8988T (cell line): ENCODE measurements around the gene PPP1R3G.
"Not testable (repeated sequence)": the region's sequence is repeated elsewhere in the genome, so short reads cannot be mapped to it uniquely, and the experiment has no call there.

Experiments
- DNase-seq: peaks from one replicate; pipeline ENCODE4 v3.0.0; 2011

PPP1R3G gene

DNA sequence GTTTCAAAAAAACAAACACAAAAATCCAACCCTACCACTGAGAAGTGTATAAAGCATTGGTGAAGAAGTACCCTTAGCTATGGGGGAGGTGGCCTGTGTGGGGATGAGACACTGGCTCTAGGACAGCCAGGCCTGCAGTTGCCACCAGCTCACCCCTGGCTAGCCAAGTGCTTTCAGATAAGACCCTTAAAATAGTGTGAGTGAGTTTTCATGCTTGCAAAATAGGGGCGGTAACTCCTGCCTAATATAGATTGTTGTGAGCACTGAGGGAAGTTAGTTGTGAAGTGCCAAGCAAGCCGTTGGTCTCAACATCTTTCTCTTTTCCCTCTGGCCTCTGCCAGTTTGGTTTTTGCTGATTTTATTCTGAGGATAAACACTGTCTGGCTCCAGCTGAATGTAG is 11.3 kb downstream of the PPP1R3G start:
- DNase-seq, result no peak

DNA sequence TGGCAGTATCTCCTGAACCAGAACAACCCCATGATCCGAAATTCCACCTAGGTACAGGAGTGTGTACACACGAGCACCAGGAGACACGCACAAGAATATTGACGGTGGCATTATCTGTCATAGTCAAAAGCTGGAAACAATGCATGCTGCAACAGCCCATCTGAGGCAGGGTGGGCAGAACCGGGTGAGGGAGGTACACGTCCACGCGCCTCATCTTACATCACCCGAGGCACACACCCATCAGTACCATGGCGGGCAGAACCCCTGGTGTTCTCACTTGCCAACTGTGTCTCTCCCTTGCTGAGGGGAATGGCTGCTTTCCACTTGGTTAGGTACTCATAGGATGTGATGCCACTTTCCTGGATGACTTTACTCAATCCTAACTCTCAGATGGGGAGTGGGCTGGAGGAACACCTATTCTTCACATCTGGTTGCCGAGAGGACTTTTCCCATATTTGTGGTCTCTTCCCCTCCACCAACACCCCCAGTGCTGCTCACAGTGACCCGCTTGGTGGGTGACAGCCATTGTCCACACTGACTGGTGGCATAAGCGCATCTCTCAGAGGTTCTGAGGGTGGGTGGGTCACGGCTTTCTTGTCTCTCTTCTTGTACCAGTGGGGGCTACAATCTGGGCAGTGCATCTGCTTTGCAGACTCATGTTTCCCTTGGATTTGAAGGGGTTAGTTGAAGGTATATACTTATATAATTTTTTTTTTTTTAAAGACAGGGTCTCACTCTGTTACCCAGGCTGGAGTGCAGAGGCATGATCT is 13.5 kb downstream of the PPP1R3G start:
- no peak for DNase-seq

DNA sequence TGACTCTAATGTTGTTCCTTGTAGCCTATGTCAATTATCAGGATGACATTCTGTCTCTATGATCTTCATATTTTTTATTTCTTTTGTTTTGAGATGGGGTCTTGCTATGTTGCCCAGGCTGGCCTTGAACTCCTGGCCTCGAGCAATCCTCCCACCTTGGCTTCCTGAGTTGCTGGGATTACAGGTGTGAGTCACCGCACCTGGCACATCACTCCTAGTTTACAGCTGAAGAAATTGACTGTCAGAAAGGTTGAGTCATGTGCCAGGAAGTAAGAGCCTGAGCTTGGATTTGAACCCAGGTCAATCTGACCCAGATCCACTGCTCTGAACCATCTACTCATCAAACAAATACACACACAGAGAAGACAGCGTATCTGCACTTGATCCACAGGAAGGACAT is 14.4 kb downstream of the PPP1R3G start:
- no peak for DNase-seq

DNA sequence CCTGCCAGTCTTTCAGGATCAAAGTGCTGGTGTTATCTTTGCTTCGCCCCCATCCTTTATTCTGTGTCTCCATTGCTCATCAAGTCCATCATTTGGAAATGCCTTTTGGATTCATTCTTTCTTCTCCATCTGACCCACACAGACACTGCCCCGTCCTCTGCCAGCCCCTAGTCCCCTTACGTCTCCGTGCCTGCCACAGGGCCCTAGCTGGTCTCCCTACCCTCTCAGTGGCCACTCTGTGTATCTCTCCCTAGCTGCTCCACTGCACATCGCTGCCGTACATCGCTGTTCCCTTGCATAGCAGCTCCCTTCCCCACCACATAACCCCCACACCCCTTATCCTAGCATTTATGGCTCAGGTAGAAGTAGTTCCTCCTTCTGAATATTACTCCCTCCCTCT is 15.7 kb downstream of the PPP1R3G start:
- no peak for DNase-seq

DNA sequence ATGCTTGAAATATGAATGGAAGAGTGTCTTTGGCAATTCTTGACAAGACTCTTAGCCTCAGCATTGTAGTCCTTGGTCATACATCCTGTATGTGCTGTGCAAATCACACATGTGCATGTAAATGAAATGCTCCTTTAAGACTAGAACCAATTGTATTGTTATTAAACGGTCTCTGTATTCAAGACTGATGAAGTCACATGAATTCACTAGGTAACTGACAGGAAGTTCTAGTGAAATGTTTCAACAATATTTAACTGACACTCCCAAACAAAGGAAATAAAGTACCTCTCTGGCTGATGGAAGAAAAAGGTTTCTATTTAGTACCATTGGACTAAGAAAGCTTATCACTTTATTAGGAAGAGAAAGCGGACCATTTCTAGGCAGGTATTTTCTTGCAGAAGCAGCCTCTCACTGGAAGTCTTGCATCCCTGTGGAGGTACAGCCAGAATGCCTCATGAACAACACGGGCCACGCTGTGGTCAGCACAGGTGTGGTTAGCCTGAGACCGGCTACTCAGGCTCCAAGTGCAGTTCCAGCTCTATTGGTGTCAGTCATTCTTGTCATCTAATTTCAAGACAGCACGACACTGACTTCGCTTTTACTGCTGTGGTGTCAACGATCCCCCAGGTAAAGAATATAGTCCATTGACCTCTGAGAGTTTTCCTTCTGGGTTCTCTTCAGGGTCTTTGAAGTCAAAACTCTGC is 17.3 kb downstream of the PPP1R3G start:
- no peak for DNase-seq

DNA sequence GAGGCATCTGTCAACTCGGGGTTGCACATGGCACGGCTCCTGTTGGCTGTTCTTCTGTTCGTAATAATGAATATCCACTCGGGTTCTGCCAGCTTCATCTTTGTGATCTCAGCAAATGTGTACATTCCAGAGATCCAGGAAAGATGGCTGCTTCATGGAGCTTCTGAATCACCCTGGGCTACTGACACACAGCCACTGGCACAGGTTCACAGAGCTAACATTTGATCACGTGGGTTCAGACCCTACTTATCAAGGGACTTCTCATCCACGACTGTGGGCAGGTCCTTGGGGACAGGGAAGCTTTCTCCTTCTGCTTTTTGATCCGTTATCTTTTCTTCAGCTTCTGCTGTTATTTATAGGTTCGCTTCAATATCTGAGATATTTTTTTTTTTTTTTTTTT is 18.1 kb downstream of the PPP1R3G start:
- no peak for DNase-seq

DNA sequence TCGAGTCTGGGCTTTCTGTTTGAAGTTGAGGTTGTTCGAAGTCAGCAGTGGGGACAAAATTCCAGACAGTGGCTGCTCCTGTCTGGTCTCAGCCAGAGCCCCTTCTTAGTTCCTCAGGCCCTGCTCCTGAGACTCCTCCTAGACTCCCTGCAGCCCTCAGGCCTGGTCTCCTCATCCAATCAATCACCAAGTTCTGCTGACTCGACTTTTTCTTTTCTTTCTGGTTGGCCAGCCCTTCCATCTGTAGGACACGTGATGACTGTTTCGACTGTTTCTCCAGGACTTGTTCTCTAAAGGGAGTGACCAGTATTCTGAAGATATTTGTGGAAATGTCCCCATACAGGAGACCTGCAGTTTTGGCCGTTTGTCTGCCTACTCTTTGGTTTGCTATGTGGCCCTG is 19.5 kb downstream of the PPP1R3G start:
- no peak for DNase-seq

DNA sequence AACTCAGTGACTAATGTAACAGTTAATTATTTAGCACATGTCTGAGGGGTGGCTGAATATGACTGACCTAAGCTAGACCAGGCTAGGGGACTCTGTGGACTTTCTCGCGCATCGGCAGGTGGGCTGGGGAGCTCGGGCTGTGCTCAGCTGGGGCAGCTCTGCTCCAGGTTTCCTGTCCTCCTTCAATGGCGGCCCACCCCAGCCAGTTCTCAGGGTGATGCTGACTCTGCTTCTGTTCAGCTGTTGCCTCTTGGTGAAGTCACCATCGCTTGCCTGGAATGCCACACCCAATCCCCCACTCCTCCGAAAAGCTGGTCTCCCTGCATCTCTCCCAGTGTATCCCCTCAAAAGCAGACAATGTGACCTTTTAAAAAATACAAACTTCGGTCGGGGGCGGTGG is 20.0 kb downstream of the PPP1R3G start:
- no peak for DNase-seq

DNA sequence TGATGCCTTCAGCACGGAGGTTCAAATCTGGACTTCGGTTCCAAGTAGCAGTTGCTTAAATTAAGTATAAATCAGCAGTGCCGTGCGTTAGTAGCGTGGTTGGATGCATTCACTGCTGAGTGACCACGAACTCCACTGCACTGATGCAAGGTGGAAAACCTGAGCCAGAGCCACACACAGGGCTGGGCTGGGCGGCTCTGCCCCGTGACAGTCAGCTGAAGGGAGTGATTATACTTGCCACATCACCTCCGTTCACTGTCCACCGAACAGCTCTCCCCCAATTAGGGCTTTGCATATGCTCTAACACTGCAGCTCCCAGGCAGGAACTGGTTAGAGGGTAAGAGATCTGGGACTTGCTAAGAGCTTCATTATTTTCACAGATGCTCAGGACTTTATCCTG is 22.2 kb downstream of the PPP1R3G start:
- DNase-seq, result no peak

DNA sequence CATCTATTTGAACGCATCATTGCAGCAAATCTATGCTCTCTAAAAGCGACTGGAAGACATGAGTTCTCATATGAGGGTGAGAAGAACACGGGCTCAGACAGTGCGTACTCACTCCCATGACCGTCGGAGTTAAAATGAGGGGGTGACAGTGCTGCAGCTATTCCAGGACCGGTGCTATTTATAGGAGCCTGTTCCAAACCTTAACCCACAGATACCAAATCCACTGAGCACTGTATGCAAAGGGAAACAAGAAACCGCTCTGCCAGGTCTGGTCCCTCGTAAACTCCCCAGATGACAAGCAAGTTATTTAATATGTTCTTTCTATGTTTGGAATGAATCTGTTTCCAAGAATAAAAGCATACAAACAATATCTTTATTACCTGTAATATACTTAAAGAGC is 22.9 kb downstream of the PPP1R3G start:
- DNase-seq, result no peak

DNA sequence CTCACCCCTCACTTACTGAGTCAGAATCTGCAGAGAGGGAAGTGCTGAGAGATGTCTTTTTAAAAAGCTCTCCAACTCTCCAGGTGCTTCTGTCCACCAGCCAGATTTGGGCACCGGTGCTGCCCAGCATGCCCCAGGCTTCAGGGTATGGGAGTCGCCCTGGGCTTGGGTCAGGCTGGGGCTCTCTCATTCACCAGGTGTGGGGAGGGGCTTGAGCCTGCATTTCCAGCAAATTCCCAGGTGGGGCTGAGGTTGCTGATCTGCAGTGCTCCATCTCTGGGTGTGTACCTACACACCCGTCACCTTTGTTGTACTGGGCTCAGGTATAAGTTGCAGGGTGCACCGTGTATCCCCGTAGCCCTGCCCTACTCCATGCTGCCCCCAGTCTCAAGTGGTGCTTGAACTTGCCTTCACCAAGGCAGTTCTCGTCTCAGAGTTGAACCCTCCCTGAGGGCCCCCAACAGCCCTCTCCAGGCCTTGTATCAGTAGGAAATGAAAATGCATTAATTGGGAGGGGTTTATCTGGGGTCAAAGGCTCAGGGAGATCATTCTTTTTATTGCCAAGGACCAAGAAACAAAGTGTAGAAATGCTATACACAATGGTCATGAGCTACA is 23.5 kb downstream of the PPP1R3G start:
- no peak for DNase-seq

DNA sequence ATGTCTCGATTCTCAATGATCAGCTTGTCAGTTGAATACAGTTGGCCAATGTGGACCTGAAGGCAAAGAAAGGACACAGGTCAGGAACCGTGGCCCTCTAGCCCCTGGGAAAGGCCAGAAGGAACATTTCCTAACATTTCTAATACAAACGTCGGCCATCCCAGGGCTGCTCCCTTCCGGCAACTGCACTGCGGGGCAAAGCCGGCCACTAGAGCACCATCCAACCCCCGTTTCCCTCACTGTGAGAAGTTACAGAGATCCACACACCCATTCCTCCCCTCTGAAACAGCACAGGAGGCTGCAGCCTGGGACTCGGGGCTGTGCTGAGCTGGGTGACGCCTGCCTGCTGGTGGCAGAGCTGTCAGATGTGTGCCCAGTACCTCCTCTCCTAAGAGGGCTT is 24.3 kb downstream of the PPP1R3G start:
- DNase-seq, result no peak

DNA sequence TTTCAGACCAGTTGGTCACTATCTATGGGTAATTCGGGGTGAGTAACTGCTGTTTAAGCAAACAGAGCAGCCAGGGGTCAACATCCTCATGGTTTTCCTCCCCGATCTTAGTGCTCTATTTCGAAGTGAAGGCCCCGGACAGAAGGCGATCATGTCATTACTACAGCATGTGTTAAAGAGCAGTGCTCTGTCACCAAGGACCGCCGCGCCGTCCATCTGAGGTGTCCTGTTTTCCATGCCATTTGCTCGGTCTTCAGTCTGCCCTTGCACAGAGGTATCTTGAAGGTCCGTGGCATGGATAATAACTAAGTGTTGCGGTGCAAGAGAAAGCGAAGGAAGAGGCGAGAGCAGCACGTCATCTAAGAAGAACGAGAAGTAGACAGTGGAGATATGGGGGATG is 25.1 kb downstream of the PPP1R3G start:
- DNase-seq, result no peak

DNA sequence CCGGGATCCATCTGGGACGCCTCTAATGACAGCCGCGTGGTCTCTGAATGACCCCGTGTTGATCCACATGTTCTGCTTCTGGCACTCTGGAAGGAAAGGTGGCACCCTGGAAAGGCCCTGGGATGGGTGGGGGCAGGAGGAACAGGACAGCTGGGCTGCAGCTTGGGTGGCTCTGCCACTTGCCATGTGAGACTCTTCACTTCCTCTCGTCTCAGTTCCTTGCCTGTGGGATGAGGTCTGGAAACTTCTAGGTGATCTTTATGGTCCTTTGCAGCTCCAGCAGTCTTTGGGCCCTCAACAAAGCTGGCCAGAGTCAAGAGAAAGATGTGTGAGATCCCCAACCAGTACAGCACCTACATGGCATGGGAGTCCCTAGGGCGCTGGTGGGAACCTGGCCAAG is 26.5 kb downstream of the PPP1R3G start:
- no peak for DNase-seq

DNA sequence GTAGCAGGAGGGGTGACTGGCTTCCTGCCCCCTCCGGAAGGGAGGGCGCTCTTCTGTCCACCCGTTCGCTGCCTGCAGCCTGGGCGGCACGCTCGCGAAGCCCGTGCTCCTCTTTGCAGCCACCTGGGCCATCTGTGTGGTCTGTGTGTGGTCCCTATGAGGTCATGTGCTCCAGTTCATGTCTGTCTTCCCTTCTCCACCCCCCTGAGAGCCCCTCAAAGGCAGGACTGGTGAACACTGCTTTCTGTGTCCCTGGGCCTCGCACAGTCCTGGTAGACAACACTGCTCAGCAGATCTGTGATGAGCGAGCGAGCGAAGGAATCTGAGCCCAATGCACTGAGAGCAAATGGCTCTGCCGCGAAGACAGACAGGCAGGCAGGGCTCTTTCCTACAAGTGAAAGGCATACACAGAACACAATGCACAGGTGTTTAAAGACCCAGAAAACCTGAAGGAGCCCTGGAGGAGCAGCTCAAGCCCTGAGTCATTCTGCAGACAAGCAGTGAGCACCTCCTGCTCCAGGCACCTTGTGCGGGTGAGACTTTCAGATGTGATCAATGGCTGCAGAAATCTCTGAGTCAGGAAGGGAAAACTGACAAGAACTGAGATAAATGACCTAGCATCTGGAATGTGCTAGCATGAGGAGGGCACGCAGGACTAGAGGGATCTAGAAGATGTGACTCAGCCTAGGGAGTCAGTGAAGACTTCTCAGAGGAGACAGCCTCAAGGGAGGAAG is 27.1 kb downstream of the PPP1R3G start:
- no peak for DNase-seq

DNA sequence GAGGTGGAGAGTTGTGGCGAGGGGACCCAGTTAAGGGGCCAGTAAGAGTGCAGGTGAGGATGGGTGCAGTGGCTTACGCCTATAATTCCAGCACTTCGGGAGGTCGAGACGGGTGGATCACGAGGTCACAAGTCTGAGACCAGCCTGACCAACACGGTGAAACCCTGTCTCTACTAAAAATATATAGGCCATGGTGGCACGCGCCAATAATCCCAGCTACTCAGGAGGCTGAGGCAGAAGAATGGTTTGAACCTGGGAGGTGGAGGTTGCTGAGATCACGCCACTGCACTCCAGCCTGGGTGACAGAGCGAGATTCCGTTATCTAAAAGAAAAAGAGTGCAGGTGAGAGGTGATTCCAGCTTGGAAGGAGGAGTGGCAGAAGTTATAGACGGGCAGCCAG is 28.0 kb downstream of the PPP1R3G start:
- DNase-seq, result no peak

DNA sequence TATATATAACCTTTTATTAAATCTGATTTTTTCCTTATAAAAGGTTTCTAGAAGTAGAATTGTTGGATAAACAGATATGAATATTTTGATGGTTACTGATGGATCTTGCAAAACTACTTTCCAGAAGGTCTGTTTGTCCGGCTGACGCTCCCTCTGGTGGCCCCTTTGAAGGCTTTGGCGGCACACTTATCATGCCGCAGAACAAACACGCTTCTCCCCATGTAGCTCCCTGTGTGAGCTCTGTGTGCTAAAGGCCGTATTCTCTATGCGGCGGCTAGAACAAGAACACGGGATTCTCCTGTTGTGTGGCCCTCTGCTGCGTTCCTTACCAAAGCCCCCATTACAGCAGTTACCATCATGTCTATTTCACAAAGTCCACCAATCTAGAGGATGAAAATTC is 30.0 kb downstream of the PPP1R3G start:
- no peak for DNase-seq

DNA sequence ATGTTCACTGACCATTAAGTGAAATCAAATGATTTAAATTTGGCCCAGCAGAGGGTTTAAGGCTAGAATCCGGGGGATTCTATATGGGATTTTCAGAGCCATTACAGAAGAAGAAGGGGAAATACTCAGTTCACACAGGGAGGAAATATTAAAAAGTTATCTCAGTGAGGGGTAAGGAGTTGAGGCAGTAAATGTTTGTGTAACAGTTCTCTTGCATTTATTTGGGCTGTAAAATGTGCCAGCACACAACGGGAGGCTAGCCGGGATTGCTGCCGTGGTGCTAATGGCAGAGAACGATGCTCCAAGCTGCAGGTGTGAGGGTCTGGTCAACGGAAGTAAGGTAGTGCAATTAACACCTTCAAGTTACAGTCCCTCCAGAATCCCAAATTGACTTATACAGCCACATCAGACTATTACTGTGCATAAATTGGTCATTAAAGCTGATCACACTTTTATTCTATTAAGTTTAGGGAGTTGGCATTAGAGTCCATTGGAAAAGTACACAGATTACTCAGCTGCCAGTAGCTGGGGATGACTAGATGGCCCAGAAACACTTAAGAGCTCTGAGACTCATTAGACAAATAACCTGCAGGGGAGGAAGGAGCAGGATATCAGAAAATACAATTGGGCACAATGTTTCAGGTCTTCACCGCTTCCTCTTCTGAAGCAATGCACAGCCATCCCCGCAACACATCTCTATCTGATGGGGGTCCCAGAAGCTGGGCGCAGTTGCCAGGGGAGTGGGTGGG is 31.3 kb downstream of the PPP1R3G start:
- DNase-seq, result no peak

DNA sequence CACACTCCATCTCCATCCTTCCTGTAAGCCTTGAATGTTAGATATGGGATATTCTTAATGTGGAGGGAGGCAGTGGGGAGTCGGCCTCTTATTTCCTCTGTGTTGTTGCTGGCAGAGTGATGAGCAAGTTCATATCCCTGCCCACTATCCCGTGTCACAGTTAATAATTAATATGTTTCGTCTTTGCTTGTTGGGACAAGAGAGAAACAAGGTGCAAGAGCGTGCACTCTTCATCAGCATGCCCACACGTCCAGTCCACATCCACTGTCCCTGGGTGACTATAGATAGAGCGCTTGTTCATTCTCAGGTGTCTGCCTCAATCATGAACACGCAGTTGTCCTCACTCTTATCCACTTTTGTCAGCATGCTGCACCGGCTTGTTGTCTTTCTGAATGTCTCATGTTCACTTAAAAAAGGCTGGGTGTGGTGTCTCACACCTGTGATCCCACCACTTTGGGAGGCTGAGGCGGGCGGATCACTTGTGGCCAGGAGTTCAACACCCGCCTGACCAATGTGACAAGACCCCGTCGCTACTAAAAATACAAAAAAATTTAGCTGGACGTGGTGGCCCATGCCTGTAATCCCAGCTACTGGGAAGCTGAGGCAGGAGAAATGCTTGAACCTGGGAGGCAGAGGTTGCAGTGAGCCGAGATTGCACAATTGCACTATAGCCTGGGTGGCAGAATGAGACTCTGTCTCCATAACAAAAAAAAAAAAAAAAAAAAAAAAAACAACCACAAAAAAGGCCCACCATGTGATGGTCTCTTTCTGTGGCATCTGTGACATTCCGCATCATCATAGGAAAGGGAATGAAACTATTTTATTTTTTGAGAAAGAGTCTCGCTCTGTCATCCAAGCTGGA is 34.2 kb downstream of the PPP1R3G start:
- DNase-seq, result no peak

DNA sequence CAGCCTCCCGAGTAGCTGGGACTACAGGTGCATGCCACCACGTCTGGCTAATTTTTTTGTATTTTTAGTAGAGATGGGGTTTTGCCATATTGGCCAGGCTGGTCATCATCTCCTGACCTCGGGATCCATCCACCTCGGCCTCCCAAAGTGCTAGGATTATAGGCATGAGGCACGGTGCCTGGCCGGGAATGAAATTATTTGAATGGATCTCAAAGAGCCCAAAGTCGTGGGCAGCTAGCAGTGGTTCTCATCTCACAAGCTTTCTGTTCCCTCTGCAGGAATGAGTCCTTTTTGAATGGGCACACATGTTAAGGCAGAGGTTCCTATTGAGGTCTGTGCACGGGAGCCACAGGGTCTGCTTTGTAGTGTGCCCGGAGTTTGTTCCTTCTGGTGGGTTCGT is 34.9 kb downstream of the PPP1R3G start:
- DNase-seq, result no peak

DNA sequence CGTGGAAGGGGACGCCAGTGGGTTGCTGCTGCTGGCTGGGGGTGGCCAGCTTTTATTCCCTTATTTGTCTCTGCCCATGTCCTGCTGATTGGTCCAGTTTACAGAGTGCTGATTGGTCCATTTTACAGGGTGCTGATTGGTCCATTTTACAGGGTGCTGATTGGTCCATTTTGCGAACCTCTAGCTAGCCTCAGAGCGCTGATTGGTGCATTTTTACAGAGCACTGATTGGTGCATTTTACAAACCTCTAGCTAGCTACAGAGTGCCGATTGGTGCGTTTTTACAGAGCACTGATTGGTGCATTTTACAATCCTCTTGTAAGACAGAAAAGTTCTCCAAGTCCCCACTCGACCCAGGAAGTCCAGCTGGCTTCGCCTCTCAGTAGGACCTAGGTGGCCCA is 35.4 kb downstream of the PPP1R3G start:
- not testable (repeated sequence) for DNase-seq

DNA sequence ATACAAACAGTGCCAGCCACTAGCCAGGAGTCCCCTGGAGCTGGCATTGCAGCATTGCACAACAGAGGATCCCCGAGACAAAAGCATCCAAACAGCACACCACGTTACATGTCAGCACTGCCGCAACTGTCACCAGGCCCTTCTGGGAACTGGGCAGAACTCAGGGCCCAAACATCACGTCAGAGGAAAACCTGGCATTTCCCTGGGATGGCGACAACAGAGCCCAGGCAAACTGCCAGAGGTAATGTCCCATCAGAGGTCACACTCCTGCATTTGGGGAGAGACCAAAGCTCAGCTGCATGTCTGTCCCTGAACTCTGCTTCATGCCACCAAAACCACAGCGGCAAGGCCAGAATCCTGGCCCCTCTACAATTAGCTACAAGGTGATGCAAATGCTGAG is 36.3 kb downstream of the PPP1R3G start:
- no peak for DNase-seq
